CD4-positive, alpha-beta T cell treated with Interleukin-4 for 1 hour (primary cell): Measurements from ENCODE around the gene APBA2.

ENCODE experiments used
- DNase-seq, 2 donors: peaks; one replicate each; pipeline ENCODE4 v3.0.0-alpha.2; 2020 to 2022

APBA2 gene

DNA sequence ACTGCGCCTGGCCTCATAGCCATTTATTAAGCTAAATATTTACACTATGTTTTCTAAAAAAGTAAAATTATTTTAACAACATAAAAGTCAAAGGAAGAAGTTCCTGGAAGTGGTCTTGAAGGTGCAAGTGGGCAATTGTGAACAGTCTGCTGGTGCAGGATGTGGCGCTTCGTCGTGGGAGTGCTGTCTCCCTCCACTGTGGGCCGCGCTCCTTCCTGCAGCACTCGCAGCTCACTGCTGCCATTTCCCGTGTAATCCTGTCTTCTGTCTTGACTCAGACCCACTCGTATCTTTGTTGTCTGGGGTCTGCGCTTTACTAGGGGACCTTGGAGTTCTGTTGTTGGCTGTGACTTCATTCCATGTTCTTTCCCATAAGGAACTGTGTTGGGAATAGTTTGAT, 56.3 kb downstream of the APBA2 start:
- DNase-seq = peak; percentile 34 to 40

DNA sequence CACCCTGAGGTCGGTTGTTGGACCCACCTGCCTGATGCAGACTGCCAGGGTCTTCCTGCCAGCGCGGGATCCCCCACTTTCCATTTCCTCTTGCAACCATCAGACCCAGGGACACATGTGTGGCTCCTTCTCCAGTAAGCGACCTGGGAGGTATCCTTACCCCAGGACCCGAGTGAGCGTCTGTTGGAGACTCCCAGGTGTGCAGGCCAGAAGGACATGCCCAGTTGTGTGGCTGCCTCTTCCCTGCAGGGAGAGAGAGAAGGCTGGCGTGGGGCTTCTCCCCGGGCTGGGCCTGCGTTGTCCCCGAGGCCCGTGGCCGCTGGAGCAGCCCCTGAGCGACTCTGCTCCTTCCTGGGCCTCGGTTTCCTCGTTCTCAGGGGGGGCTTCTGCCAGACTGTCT, 56.8 kb downstream of the APBA2 start:
- DNase-seq = no peak

DNA sequence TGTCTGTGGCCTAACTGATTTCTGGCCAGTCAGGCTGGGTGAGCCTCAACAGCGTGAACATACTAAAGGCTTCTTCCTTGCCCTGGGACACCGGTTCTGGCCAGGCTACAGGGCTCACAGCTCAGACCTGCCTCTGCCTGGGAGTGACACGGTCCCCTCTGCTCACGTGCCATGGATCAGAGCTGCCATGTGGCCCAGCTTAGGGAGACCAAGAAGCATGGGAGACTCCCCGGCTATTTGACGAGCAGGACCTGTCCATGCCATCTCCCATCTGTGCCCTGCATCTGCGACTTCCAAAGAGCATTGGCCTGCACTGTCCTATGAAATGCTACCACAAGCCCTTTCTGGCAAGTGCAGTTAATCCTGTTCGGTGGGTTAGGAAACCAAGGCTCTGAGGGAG, 57.4 kb downstream of the APBA2 start:
- no peak for DNase-seq

DNA sequence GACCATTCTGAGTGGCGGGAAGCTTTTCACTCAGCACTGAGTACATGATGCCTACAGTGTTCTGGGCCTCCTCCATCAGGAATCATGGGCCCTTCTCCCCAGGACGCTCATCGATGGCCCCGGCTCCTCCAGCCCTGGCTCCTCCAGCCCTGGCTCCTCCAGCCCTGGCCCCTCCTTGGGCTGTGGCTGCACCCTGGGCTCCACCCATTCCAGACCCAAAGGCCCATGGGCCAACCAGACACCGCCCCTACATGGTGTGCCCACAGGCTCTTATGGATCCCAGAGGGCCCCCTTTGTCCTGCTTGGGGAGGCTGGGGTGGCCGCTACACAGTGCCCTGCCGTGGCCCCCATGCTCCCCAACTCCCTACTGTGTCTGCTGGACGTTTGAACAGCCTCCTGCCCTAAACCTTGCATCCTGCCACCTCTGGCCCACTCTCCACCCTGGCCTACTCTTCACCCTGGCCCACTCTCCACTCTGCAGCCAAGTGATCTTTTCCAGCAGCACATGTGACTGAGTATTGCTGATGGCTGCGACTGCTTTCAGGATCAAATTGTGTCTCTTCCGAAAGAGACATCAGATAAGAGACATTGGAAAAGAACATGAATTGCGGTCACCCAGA, 57.9 kb downstream of the APBA2 start:
- DNase-seq = no peak

DNA sequence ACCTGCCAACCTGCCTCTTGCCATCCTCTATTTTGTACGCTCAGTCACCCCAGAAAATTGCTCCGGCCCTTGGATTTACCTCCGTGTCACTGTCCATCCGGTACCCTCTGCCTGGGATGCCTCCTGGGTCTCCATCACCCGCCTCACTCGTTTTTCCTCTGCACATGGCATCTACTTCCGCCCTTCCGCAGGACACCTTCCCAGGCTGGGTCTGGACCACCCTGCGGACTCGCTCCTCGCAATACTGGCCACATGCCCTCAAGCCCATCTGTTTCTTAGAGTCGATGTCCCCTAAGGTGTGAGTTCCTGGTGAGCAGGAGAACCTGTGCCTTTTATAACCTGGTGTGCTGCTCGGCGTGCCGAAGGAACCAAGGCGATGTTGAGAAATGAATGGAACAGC, 58.5 kb downstream of the APBA2 start:
- no peak for DNase-seq

DNA sequence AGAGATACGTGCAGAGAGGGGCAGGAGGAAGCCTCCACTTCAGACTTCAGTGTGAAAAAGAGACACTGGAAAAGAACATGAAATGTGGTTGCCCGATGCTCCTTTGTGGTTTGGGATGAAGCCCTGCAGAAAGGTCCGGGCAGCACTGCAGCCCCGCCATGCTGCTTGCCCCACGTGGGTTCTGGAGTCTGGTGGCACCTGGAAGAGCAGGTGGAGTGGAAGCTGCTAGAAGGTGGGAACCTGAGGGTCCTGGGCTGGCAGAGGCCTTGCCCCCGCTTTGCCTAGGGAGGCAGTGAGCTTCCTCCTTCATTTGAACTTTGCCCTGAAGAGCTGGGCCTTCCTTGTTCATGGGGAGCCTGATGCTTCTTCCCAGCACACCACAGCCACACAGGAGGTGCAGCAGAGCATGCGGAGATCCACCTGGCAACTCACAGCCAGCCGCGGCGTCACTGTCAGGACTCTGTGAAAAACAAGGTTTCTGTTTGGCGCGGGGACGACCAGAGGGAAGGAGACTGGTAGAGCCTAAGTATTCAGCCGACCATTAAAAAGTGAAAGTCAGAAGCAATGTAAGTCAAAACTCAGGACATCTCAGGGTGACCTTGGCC, 59.0 kb downstream of the APBA2 start:
- DNase-seq = no peak

DNA sequence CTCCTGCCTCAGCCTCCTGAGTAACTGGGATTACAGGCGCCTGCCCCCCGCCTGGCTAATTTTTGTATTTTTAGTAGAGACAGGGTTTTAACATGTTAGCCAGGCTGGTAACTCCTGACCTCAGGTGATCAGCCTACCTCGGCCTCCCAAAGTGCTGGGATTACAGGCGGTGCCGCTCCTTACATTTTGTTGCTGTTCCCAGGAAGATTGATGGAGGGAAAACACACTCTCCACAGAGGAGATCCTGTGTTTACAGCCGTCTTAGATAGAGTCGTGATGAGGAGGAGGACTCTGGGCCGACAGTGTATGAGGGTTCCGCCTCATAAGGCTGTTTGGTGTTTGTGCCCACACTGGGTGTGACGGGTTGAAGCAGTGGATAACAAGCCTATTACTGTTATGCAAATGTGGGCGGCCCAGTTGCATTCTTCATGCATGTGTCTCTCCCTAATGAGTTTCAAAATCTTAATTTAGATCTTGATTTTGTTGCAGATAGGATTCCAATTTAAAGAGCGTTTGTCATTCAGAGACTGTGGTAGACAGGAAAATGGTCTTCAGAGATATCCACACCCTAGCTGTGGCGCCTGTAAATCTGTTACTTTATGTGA, 60.0 kb downstream of the APBA2 start:
- DNase-seq = no peak

DNA sequence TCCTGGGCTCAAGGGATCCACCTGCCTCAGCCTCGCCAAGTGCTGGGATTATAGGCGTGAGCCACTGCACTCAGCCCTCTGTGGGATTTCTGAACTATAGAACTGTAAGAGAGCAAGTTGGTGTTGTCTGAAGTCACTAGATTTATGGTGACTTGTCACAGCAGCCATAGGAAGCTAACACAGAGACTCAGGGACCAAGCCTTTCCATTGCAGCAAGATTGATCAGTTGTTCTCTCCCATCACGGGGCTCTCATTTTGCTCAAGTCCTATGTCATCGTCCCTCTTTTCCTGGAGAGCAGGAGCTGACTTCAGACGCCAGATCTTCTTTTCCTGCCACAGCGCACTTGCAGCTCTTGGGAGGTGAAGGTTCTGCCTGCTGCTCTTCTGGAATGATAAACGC, 61.0 kb downstream of the APBA2 start:
- no peak for DNase-seq

DNA sequence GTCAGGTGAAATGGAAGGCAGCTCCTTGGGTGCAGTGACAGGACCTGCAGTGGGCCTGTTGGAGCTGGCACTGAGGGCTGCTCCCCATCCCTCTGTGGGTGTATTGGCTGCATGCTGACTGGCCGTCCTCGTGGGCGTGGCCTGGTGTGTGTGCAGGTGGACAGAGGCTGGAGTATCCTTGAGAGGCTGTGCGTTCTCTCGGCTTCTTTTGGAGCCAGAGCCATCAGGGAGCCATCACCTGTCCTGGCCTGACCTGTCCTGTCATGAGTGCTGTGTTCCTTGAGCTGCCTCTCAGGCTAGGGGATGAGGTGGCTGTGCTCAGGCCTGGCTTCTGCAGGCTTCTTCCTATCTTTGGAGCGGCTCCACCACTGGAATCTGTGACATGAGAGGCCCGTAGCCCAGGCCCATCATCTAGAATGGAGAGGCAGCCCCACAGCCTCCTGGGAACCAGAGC, 61.5 kb downstream of the APBA2 start:
- no peak for DNase-seq

DNA sequence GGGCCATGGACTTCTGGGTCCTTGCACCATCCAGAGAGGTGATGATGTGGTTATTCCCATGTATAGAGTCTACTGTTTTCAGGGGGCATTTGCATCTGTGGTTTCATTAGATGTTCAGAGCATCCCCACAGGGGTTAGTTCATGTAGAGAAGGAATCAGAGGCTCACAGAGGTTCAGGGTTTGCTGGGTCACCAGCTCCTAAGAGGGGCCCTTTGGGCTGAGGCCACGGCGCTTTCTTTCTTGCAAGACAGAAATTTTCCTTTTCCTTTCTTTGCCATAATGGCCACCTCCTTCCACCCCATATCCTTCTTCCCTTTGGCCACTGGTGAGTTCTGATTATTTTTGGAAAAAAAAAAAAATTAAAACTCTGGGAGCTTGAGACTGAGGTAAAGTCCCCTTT, 62.3 kb downstream of the APBA2 start:
- DNase-seq = no peak

DNA sequence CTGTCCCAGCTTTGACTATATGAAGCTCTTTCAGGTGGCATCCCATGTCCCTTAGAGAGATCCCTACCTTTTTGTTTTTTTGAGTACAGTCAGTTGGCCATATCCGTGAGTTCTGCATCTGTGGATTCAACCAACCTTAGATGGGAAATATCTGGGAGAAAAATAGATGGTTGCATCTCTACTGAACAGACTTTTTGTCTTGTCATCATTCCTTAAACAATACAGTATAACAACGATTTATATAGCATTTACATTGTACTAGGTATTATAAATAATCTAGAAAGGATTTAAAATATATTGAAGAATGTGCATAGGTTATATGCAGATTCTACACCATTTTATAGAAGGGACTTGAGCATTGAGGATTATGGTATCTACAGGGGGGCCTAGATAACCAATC, 65.1 kb downstream of the APBA2 start:
- DNase-seq = no peak

DNA sequence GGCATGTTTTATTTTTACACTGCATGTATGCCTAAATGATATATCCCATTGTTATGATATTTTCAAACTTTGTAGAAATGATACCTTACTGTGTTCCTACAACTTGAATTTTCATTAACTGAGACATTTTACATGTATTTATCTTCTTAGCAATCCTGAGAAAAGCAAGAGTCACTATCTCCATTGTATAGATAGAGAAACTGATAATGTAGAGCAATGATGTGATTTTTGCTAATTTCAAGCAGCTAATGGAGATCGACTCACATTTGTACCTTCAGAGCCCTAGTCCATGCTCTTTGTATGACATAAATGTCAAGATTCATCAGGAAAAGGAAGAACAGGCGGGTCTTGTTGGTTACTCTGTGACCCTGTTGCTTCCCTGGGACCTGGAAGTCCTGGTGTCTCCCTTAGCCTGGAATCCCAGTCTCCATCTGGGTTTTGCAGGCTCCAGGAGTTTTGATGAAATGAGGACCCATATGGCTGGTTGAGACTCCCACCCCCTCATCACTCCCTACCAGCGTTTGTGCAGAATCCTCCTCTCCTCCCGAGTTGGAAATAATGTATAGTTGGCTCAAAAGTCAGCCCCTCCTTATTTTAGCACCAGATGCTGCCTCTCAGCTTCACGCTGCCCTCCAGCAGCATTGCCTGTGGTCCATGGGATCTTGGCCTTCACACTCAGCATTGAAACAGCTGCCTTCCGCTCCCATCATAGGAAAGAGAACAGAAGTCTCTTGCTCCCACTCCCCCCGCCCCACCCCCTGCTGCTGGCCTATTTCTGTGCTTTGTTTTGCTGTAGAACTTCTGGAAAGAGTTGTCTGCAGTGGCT, 67.1 kb downstream of the APBA2 start:
- no peak for DNase-seq

DNA sequence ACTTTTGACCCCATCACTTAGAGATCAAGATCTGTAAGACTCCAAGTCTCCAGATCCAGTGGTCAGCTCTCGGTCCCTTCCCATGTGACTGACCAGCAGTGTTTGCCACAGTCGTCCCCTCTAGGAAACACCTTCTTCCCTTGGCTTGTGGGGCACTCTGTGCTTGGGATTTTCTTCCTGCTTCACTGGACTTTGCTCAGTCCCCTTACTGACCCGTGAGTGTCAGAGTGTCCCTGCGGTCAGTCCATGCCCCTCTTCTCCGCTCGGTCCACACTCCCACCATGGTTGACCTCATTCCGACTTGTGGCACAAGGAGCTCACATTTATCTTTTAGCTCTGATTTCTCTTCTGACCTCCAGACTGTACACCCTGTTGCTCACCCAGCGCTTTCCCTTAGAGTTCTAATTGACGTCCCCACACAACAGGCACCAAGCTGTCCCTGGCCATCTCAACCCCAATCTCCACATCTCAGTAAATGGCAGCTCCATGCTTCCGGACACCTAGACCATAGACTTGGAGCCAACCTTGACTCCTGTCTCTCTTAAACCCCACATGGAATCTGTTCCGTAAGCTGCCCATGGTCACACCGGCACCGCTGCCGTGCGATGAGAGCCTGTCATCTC, 67.9 kb downstream of the APBA2 start:
- DNase-seq = no peak

DNA sequence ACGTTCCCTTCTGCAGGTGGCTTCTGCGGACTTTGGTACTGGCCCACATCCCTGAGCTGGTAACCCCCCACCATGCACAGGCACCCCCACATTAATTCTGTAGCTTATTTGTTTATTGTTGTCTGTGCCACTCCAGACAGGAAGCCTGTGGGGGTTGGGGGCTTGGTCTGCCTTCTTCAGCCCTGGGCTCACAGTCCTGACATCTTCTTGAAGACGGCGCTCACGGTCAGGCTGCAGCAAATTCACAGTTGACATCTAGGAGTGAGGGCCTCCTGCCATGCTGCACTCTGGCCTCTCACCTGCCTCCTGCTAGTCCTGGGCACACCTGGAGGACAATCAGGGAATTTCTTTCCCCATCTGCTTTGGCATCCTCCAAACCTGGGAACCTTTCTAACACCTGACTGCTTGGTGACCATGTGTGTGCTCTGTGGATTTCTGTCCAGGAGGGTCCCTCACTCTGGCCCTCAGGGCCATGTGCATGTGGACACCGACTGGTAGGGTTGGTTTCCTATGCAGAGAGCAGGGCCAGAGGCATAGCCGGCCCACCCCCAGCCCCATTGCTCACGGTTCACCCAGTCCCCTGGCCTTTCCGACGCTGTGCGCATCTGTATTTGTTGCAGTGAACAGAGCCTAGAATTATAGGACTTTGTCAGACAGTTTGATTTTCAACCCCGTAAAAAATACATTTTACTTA, 68.8 kb downstream of the APBA2 start:
- no peak for DNase-seq

DNA sequence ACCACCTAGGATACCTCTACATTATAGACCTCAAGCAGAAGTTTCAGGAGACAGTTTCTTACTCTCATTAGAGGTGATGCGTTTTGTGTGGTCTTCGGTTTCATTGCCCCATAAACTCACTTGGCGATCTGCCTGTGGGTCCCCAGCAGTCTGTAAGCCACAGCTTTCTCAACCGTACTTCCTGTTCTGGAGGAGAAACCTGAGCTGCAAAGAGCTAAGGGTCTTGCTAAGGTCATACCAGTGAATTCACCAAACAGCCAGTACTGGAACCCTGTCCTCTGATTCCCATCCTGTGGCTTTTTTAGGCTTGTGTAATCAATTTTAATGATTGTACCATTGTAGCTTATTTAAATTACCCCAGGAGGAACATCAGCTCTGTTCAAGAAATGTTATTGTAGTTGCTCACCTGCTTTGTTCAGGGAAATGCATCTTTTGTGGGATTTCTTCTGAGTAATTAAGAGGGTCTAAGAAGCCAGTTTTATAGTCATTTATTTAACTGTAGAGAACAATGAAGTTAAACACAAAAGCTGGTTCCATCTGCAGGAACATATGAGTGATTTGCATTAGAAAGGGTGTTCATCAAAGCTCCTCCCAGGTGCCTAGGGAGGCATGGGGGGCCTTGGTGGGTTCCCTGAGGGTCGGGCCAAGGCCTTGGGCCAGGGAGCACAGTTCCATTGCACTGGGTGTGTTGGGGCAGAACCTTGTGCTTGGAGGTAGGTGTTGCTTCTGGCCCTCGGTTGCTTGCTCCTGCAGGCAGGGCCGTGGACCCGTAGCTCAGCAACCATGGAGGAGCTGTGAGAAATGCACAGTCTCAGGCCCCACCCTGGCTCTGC, 69.6 kb downstream of the APBA2 start:
- DNase-seq = no peak

DNA sequence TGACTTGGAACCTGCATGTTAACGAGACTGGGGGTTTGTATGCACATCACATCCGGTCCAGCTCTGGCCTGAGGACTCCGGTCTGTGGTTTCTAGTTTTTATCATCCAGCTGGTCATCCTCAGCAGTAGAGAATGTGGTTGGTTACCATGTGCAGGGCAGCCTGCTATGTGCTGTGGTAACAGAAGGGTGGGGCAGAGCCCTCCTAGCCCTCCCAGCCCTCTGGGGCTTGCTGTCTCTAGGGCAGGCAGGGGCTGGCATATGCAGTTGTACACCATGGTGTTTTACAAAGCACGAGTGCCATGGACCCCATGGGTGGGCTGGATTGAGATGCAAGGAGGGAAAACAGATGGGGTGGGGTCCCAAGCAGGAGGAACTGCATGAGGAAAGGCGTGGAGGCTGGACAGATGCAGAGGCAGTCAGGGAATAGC, 70.2 kb downstream of the APBA2 start:
- DNase-seq = no peak

DNA sequence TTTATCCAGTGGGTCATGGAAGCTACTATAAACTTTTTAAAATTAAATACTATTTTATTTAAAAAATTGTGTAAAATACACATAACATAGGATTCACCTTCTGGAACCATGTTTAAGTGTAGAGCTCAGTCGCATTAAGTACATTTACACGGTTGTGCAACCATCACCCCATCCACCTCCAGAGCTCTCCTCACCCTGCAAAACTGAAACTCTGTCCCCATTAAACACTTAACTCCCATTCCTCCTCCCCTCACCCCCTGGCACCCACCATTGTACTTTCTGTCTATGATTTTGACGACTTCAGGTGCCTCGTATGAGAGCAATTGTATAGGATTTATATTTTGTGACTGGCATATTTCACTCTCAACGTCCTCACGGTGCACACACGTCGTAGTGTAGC, 70.7 kb downstream of the APBA2 start:
- DNase-seq = no peak

DNA sequence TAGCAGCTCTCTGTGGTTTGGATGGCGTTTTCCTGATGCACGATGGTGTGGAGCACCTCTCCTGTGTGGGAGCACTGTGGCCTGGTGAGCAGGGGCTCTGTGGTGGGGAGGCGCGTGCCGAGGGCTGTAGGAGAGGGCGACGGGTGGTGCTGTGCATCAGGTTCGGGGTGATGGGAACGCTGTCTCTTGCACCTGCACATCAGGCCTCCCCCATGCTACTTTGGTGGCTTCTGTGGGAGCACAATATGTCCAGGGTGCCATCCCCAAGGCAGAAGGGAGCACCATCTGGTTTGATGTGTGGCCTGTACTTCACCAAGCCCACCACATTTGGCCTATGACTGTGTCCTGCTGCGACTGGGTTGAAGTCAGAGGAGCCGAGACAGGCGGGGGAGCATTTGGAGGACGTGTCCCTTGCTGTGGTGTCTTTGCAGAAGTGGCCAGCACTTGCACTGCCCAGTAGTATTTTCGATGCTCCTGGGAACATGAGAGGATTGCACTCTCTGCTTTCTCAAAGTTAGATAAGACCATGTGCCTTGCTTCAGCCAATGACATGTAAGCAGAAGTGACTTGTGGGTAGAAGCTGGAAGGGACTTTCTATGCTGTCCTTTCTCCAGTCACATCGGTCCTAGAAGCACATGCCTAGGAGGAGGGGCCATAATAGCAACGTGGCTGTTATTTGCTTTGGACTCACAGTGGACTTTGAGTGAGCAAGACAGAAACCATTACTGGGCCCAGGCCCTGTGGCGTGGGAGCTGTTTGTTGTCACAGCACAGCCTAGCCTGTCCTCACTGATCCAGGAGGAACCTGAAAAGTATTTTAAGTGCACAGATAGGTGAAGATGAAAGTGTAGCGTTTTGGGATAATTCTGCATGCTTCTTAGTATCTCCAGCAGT, 72.1 kb downstream of the APBA2 start:
- DNase-seq = no peak

DNA sequence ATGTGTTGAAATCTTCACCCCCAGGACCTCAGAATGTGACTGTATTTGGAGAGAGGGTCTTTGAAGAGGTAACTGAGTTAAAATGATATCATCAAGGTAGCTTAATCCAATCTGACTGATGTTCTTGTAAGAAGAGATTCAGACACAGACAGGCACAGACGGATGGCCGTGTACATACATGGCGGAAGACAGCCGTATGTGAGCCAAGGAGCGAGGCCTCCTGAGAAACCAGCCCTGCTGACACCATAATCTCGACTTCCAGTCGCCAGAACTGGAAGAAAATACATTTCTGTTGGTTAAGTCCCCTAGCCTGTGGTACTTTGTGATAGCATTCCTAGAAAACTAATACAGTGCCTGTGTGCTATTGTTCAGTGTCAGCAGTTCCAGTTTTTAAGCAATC, 73.6 kb downstream of the APBA2 start:
- no peak for DNase-seq

DNA sequence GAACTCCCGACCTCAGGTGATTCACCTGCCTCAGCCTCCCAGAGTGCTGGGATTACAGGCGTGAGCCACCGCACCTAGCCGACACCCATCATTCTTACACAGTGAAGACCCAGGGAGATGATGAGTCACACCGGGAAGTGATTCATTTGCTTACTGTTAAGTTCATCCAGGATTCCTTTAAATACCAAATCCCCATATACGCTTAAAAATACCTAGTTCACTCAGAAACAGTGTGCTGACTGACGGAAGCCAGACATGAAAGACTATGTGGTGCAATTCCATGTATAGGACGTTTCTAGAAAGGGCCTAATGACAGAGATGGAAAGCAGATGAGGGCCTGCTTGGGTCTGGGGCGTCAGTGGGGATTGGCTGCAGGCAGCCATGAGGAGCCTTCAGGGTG, 75.2 kb downstream of the APBA2 start:
- no peak for DNase-seq

DNA sequence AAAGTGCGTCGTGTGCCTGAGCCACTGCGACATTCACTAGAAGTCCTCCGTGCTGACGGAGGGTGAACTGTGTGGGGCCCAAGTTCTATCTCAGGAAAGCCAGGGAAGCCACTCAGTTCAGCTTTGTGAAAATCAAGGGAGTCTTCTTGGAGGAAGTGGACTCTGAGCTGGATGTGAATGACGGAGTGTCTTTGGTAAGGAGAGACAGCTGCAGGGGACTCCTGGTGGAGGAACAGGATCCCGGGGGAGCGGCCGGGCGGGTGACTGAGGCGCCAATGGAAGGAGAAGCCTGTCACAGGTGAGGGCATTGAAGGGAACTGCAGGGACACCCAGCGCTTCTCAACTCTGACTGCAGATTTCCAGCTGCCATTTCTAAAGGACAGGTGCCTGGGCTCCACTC, 75.6 kb downstream of the APBA2 start:
- no peak for DNase-seq
